ENCODE measurements around the gene ARPIN. TPM values are rescaled to one million over a fixed set of nuclear protein-coding genes. Genes with fewer than 3 reads are reported as not detected.
"Not testable (repeated sequence)": the region's sequence is repeated elsewhere in the genome, so short reads cannot be mapped to it uniquely, and the experiment has no call there.

Gene ARPIN
- total RNA-seq, result not detected in 2 replicates

- intact Hi-C loops (cut with micrococcal nuclease), result no loop called here
Observed at GRCh38 chr15:89912674-89913396, at the start of gene ARPIN. Gene ARPIN (minus strand): TSS chr15:89912952. CDS start chr15:89912835, 117 bp downstream.

DNA sequence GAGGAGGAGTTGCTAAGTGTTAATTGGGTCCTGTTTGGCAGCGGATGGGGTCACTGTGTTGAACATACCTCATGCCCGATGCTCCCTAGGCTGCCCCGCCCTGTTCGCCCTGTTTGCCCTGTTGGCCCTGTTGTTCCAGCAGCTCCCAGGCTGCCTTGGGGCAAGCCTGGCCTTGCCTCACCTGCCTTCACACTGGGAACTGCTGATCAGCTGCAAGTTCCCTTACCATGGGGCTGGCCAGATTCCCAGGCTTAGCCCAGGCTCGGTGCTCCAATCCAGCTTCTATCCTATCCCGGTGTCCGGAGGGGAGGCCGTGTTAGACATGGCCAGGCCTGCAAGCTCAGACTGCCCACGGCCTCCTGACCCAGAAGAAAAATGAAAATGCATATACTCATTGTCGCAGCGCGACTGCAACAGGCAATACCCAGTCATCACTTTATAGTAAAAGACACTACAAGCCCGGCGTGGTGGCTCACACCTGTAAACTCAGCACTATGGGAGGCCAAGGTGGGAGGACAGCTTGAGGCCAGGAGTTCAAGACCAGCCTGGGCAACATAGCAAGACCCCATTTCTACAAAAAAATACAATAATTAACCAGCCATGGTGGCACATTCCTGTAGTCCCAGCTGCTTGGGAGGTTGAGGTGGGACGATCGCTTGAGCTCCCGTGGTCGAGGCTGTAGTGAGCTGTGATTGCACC is 45.5 kb upstream of the ARPIN start:
- intact Hi-C loops (cut with micrococcal nuclease), result no loop called here

GRCh38 chr15:89955449-89955998 is 42.8 kb upstream of the ARPIN start:
- intact Hi-C loops (cut with micrococcal nuclease), result not testable (repeated sequence)

DNA sequence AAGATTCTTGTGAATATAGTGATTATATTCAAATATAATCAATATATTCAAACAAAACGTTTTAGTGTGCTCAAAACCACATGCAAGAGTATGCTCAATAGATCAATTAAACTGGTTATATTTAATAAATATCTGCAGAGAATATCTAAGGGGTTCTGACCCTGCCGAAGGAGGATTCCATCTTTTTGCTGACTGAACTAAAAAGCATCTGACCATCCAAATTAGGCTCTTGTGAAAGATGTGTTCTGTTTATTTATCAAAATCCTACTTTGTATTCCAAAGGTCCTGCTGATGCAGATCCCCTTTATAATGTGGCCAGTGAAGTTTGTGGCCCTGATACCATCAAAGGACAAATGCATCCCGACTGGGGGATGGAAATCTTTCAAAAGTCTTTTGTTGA is 41.8 kb upstream of the ARPIN start:
- intact Hi-C loops (cut with micrococcal nuclease), result no loop called here

DNA sequence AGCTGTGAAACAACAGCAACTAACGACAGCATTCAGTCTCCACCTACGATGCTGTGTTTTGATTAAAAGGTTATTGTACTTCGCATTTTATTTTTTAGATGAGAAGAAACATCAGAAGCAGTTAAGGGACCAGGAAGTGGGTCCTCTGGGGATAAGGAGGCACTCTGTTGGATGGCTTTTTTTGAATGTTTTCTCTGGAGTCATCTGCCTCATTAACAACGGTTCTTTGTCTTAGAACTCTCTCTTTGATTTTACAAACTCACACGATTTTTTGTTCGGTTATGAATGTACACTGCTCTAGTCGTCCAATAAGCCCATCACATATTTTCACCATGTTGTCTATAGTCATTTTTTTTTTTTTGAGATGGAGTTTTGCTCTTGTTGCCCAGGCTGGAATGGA is 36.0 kb upstream of the ARPIN start:
- intact Hi-C loops (cut with micrococcal nuclease), result no loop called here

DNA sequence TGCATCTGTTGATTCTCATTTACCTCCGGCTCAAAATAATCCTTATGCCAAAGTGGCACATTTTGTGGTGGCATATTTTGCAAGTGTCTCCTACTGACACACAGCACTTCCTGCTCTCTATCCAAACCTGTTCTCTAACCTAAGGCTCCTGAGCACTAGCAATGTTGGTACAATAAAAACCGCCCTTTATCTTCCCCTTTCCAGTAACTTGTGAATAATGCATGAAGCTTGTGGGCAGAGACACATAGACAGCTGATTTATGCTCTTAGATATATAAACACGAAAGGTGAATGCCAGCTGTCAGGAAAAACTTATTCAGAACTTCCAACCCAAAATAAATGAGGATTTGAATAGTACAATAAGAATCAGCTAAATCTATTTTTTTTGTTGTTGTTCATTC is 34.6 kb upstream of the ARPIN start:
- intact Hi-C loops (cut with micrococcal nuclease), result no loop called here

DNA sequence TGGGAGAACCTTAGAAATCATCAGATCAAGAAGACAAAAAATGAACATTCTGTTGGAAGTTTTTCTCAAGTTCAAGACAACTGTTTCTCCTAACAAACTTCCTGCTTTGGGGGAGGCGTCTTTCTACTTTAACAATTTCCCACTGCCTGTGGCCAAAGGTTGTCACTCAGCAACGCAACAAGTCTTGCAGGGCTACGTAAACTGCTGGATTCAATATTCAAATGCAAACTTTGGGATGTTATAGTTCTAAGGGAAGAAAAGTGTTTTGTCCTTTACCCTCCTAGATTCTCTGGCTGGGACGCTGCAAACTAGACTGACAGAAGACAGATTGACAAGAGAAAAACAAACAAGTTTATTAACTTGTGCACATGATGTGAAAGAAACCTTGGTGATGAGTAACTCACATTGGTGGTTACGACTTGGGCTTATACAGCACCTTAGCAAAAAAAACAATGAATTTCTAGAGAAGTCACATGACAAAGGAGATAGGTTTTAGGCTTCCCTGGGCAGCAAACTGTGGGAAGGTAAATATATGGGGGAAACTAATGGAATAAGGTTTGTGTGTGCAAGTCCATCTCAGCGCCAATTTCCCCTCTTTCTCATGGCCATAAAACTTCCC is 34.0 kb upstream of the ARPIN start:
- intact Hi-C loops (cut with micrococcal nuclease), result no loop called here

GRCh38 chr15:89943721-89944120 is 31.0 kb upstream of the ARPIN start:
- intact Hi-C loops (cut with micrococcal nuclease), result not testable (repeated sequence)

DNA sequence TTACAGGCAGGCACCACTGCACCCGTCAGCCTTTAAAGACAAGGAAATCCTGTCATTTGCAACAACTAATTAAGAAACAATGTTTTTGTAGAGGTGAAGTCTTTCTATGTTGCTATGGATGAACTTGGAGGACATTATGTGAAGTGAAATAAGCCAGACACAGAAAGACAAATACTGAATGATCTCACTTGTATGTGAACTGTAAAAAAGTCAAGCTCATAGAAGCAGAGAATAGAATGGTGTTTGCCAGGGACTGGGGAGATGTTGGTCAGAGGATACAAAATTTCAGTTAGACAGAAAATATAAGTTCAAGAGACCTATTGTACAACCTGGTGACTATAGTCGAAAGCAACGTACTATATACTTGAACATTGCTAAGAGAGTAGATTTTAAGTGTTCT is 27.2 kb upstream of the ARPIN start:
- intact Hi-C loops (cut with micrococcal nuclease), result no loop called here

- intact Hi-C loops (cut with micrococcal nuclease), result not testable (repeated sequence)
Observed at GRCh38 chr15:89939377-89939776, 26.6 kb upstream of the ARPIN start.

DNA sequence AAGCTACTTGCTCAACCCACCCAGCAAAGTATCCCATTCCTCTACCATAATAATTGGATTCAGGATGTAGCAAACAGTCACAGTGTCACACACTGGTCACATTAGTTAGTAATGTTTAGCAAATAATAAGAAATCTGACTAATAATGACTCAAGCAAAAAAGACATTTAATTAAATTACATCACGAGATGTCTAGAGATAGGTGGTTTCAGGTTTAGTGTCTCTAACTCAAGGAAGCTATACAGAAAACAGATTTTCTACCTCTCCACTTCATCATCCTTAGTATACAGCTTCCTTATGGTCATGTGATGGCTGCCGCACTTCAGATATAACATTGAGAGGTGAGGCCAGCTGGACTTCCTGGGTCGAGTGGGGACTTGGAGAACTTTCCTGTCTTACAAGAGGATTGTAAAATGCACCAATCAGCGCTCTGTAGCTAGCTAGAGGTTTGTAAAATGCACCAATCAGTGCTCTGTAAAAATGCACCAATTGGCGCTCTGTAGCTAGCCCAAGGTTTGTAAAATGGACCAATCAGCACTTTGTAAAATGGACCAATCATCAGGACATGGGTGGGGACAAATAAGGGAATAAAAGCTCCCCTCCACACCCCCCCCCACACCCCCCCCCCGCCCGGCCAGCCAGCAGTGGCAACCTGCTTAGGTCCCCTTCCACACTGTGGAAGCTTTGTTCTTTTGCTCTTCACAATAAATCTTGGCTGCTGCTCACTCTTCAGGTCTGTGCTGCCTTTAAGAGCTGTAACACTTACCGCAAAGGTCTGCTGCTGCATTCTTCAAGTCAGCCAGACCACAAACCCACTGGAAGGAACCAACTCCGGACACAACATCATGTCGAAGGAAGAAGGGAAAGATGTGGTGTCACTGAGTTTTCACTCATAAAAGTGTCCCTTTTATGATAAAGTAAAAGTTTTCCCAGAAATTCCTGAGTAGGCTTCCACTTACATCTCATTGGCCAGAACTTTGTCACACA is 24.9 kb upstream of the ARPIN start:
- intact Hi-C loops (cut with micrococcal nuclease), result no loop called here

DNA sequence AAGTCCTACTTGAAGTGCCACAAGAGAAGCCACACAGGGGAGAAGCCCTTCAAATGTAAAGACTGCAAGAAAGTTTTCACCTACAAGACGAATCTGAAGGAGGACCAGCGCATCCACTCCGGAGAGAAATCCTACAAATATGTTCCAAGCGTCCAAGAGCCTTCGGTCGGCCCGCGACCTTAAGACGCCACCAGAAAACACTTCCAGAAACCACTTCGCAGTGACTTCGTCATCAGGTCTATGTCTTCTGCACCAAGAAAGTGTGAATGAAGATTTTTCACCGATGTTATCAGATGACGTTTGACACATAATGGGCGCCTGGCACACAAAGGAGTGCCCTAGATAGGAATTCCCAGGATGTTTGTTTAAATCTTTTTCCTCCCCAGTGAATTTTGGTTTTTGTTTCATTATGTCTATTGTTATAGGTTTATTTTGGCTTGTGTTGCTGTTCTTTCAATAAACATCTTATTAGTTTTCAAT is 24.1 kb upstream of the ARPIN start:
- intact Hi-C loops (cut with micrococcal nuclease), result loop anchor here (1.0 kb wide), 1 partner anchor 134 kb away; no protein-coding TSS in a partner anchor

DNA sequence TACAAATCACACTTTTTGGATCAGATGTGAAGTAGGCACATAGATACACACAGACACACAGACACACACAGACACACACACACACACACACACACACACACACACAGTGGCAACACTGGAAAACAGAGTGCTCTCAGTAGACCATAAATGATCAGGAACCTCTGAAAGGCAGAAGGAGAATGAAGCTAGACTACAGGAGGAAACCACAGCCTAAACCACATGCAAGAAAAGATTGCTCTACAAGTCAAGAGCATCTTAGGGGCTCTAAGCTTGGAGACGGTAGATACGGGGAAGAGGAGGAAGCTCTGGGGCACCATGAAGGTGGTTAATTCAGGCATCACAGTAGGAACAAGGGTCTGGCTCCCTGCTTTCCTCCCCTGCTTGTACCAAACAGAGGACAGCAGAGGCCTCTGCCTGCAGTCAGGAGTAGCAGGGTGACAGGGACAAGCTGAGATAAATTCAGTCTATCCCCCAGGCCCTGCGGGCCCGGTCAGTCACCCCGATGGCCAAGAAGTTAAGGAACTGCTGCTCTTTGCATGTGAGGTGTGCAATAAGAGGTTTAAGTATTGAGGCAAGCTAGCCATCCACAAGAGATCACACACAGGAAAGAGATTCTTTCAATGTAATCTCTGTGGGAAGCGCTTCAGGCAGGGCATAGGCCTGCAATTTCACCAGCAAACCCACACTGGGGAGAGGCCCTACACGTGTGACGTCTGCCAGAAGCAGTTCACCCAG is 23.5 kb upstream of the ARPIN start:
- intact Hi-C loops (cut with micrococcal nuclease), result loop anchor here (1.0 kb wide), 1 partner anchor 135 kb away; no protein-coding TSS in a partner anchor

GRCh38 chr15:89932880-89933279 is 20.1 kb upstream of the ARPIN start:
- intact Hi-C loops (cut with micrococcal nuclease), result no loop called here

DNA sequence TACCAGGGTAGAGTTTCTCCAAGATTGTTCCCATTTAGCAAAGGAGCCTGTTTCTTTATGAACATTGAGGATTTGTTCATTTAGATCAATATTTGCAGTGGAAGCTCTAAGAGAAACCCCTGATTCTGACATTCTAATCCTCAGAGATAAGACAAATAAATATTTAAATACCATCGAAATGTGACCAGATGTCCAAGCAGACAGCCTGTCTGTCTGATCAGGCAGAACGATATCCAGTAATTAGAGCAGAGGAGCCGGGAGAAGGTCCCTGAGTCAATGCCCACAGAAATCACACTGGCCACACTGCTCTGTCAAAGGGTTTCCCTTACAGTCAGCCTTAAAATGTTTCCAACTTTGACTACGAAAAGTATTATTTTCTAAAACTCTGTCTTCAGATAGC is 15.7 kb upstream of the ARPIN start:
- intact Hi-C loops (cut with micrococcal nuclease), result no loop called here

GRCh38 chr15:89926158-89926557 is 13.4 kb upstream of the ARPIN start:
- intact Hi-C loops (cut with micrococcal nuclease), result no loop called here

DNA sequence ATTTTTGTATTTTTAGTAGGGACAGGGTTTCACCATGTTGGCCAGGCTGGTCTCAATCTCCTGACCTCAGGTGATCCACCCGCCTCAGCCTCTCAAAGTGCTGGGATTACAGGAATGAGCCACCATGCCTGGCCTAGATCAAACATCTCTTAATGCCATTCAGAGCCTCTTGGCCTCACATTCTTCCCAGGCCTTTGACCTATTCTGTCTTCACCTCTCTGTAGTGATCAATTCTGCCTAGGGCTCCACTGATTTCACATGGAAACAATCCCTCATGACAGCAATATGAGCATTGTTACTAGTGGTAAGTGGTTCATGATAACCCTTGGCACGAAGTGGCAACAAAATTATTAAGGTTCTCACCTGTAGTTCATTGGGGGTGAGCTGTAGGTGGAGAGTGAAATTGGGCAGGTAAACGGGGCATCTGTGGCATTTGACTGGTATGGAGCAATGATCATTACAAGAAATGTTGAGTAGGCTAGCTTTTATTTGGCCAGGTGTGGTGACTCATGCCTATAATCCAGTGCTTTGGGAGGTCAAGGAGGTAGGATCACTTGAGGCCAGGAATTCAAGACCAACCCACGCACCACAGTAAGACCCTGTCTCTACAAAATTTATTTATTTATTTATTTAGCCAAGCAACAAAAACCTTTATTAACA is 4.8 kb upstream of the ARPIN start:
- intact Hi-C loops (cut with micrococcal nuclease), result no loop called here

DNA sequence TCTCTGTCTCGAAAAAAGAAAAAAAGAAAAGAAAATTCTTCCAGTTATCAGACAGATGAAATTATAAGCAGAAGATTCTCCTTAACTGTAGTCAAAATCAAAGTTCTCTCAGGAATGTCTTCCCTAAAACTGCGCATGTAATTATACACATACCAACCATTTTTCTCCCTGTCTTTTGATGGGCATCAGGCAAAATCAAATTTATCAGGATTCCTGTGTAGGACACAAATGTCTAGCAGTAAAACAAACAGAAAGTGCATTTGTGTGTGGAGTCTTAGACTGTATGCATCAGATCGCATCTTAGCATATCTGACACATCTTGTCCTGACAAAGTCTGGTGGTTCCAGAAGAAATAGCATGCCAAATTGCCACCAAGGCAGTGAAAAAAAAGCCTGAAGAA is 3.9 kb upstream of the ARPIN start:
- intact Hi-C loops (cut with micrococcal nuclease), result no loop called here

GRCh38 chr15:89912145-89912673 is 543 bp downstream of the ARPIN start:
- intact Hi-C loops (cut with micrococcal nuclease), result no loop called here
